Activated T-helper 9 cell treated with anti-CD3 and anti-CD28 coated beads, Interleukin-2, amount 50 U/mL, for 16 hours (primary cell): ENCODE results near the gene LONRF2.

Experiments used
- DNase-seq: peaks from one replicate; pipeline ENCODE4 v3.0.0-alpha.2; 2020; ENCODE audit warnings: low read depth

The LONRF2 gene

GRCh38 chr2:100275200-100275589 lies 47.1 kb downstream of the LONRF2 start:
- DNase-seq: no peak

- DNase-seq: no peak
These were observed 47.6 kb downstream of the LONRF2 start for GRCh38 chr2:100274566-100275199.

- DNase-seq: no peak
These were observed 48.2 kb downstream of the LONRF2 start for GRCh38 chr2:100274076-100274475.

GRCh38 chr2:100273387-100273786 lies 48.9 kb downstream of the LONRF2 start:
- no peak for DNase-seq

- DNase-seq: no peak
These were observed 49.4 kb downstream of the LONRF2 start for GRCh38 chr2:100272841-100273329.

- DNase-seq: no peak
These were observed 51.1 kb downstream of the LONRF2 start for GRCh38 chr2:100271210-100271609.

- no peak for DNase-seq
These were observed 51.7 kb downstream of the LONRF2 start for GRCh38 chr2:100270381-100271146.

GRCh38 chr2:100269889-100270288 lies 52.4 kb downstream of the LONRF2 start:
- no peak for DNase-seq

- DNase-seq: no peak
These were observed 53.3 kb downstream of the LONRF2 start for GRCh38 chr2:100268986-100269385.

- DNase-seq: no peak
These were observed 54.5 kb downstream of the LONRF2 start for GRCh38 chr2:100267751-100268150.

- no peak for DNase-seq
These were observed 56.2 kb downstream of the LONRF2 start for GRCh38 chr2:100266126-100266525.

- DNase-seq: no peak
These were observed 57.1 kb downstream of the LONRF2 start for GRCh38 chr2:100265226-100265625.

GRCh38 chr2:100264651-100265050 lies 57.6 kb downstream of the LONRF2 start:
- DNase-seq: no peak

GRCh38 chr2:100264121-100264520 lies 58.2 kb downstream of the LONRF2 start:
- no peak for DNase-seq

- DNase-seq: peak; percentile 19
These were observed 59.6 kb downstream of the LONRF2 start for GRCh38 chr2:100262555-100263320.

- no peak for DNase-seq
These were observed 60.3 kb downstream of the LONRF2 start for GRCh38 chr2:100262046-100262445.

GRCh38 chr2:100260712-100261620 lies 61.3 kb downstream of the LONRF2 start:
- DNase-seq: no peak

GRCh38 chr2:100259106-100259505 lies 63.2 kb downstream of the LONRF2 start:
- no peak for DNase-seq

GRCh38 chr2:100257939-100258338 lies 64.4 kb downstream of the LONRF2 start:
- DNase-seq: no peak

- DNase-seq: no peak
These were observed 65.5 kb downstream of the LONRF2 start for GRCh38 chr2:100256849-100257248.

- no peak for DNase-seq
These were observed 65.9 kb downstream of the LONRF2 start for GRCh38 chr2:100256416-100256815.
